22Rv1 (cell line): ENCODE results near the gene DRC1.

Experiments
- H3K27ac ChIP-seq: fragments of 450-650 bp; 2 replicates; pipeline ENCODE4 v1.5.1; 2017
- CTCF ChIP-seq: fragments of 450-650 bp; IDR thresholded peaks from 2 replicates; pipeline ENCODE4 v1.5.1; 2017; ENCODE audit warnings: mild to moderate bottlenecking
- ZFX ChIP-seq: fragments of 450-650 bp; IDR thresholded peaks from 2 replicates; pipeline ENCODE4 v1.6.1; 2017; ENCODE audit warnings: antibody characterized with exemption, borderline replicate concordance

The DRC1 gene

GRCh38 chr2:26455037-26455669 lies 53.4 kb downstream of the DRC1 start:
- TF ChIP-seq ZFX (no peak), CTCF (no peak)
- H3K27ac ChIP-seq, result no peak overlapping the region

DNA sequence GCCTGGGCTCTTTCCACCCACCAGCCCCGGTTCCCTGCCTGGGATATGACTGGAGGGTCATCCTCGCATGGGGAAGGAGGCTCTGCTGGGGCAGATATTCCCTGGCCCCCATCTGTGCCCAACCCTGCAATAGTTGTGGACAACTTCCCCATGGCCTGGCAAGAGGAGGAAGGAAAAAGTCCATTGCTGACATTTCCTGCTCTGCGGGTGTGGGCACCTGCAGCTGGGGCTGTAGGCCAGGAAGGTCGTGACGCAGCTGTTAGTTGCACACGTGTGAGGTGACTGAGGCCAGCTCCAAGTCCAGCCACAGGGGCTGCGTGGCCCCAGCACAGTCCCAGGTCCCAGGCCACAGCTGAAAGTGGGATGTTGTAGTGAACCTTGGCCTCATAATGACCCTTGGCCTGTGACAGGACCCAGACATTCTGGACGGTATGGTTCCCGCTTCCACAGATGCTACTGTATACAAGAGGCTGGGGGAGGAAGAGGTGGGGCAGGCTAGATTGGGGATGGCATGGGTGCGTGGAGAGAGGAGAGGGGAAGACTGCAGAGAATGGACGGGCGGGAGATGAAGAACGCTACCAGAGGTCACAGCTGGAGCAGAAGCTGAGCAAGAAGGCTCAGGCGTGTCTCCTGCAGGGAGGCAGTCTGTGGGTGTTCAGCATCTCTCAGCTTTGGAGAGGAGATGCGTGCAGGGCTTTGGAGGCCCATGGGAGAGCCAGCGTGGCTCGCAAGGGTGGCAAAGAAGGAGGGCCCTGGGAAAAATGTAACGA lies 54.1 kb downstream of the DRC1 start:
- no peak overlapping the region for H3K27ac ChIP-seq
- TF ChIP-seq CTCF, result no peak
- TF ChIP-seq ZFX, result no peak

DNA sequence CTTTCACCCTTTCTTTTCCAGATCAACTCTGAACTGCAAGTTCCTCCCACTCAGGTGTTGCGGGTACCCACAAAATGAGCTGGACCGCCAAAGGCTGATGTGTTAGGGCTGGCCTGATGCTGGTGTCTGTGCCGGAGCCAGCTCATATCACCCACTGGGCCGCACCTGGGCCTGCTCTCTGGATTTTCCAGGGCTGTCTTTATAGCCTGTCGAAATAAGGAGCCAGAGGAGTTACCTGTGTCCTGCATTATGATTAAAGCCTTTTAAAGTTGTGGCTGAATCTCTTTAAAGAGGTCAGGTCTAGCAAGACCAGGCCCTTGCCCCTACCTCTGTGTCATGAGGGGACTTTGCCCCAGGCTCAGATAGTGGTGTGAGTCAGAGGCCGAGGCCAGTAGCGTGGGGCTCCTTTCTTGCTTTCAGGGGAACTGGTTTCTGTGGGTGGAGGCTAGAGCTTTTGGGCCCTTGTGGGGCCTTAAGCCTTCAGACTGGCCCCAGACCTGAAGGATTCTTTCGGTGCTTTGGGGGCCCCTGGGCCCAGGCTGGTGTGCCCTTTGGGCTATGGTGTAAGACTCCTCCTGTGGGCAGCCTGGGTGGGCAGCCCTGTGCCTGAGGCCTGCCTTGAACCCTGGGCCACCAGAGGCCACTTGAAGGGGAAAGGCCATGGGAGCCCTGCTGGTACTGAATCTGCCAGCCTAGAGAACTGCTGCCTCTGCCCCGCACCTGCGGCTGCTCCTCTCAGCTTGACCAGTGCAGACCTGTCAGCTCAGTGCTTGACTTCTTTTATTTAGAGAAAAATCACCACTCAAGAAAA lies 54.9 kb downstream of the DRC1 start:
- H3K27ac ChIP-seq, result no peak overlapping the region
- no peak for TF ChIP-seq CTCF
- TF ChIP-seq ZFX, result no peak

- H3K27ac ChIP-seq, result no peak overlapping the region
- no peak for TF ChIP-seq ZFX
- no peak for TF ChIP-seq CTCF
These were observed 55.5 kb downstream of the DRC1 start for GRCh38 chr2:26457251-26457666.

DNA sequence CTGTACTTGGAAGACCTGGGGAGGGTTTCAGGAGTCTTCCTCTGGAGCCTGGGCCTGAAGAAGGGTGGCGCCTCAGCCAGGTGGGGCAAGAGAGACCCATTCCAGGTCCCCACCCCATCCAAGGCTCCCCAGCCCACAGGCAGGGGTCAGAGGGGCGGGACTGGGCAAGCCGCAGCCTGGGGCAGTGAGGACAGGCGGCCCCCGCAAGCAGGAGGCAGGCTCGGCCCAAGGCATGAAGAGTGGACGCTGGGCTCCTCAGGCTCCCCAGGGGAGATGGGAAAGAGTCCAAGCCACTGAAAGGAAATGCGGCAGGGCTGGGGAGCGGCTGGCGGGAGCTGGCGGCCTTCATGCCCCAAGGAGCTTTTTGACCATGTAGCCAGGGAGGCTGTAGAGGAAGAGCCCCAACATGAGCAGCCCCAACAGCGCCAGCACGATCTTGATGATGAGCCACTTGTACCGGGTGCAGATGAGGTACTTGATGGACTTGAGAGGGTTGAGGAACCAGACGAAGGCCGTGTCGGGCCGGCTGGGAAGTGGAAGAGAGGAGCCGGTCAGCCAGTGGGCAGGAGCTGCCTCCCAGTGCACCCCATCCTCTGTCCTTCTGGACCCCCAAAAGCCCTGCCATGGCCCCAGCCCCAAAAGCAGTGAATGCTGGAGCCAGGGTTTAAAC lies 56.1 kb downstream of the DRC1 start:
- no peak overlapping the region for H3K27ac ChIP-seq
- TF ChIP-seq CTCF (no peak), ZFX (no peak)

GRCh38 chr2:26458365-26459042 lies 56.8 kb downstream of the DRC1 start:
- no peak overlapping the region for H3K27ac ChIP-seq
- no peak for TF ChIP-seq ZFX
- TF ChIP-seq CTCF, result no peak
